ENCODE measurements around the gene INTS7.

INTS7 gene

GRCh38 chr1:211978596-211978995 is 56.8 kb downstream of the INTS7 start:
- H3K4me3 ChIP-seq (ENCODE audit: low read depth, low read length): no peak overlapping the region
- no peak for TF ChIP-seq CTCF (IDR thresholded peaks at IDR 0.05; ENCODE audit: control insufficient read depth, extremely low read depth, insufficient read depth)
- DNase-seq (ENCODE audit: low read depth): no peak

GRCh38 chr1:211975152-211975941 is 60.0 kb downstream of the INTS7 start:
- no peak for TF ChIP-seq CTCF (IDR thresholded peaks at IDR 0.05; ENCODE audit: control insufficient read depth, extremely low read depth, insufficient read depth)
- H3K4me3 ChIP-seq (ENCODE audit: low read depth, low read length): no peak overlapping the region
- DNase-seq (ENCODE audit: low read depth): no peak

- no peak for DNase-seq (ENCODE audit: low read depth)
- TF ChIP-seq CTCF (IDR thresholded peaks at IDR 0.05; ENCODE audit: control insufficient read depth, extremely low read depth, insufficient read depth): no peak
- no peak overlapping the region for H3K4me3 ChIP-seq (ENCODE audit: low read depth, low read length)
These were observed 61.8 kb downstream of the INTS7 start for GRCh38 chr1:211973541-211973940.

GRCh38 chr1:211968200-211968834 is 67.0 kb downstream of the INTS7 start:
- no peak for TF ChIP-seq CTCF (IDR thresholded peaks at IDR 0.05; ENCODE audit: control insufficient read depth, extremely low read depth, insufficient read depth)
- DNase-seq (ENCODE audit: low read depth): no peak
- H3K4me3 ChIP-seq (ENCODE audit: low read depth, low read length): no peak overlapping the region

GRCh38 chr1:211967704-211968103 is 67.7 kb downstream of the INTS7 start:
- H3K4me3 ChIP-seq (ENCODE audit: low read depth, low read length): no peak overlapping the region
- TF ChIP-seq CTCF (IDR thresholded peaks at IDR 0.05; ENCODE audit: control insufficient read depth, extremely low read depth, insufficient read depth): no peak
- DNase-seq (ENCODE audit: low read depth): no peak

- H3K4me3 ChIP-seq (ENCODE audit: low read depth, low read length): no peak overlapping the region
- no peak for TF ChIP-seq CTCF (IDR thresholded peaks at IDR 0.05; ENCODE audit: control insufficient read depth, extremely low read depth, insufficient read depth)
- DNase-seq (ENCODE audit: low read depth): no peak
These were observed 70.1 kb downstream of the INTS7 start for GRCh38 chr1:211965108-211965805.
